GM23338 (cell line): ENCODE data around the gene CACNG6.

Experiments used
- EZH2 ChIP-seq: fragments of 200-600 bp; sonication (generic); IDR thresholded peaks from one replicate; pipeline ENCODE4 v1.8.0; 2017; ENCODE audit warnings: antibody characterized with exemption, mild to moderate bottlenecking, low read depth; ENCODE audit not compliant: unreplicated experiment
- POLR2AphosphoS5 ChIP-seq: IDR thresholded peaks from 2 replicates; pipeline ENCODE4 v1.6.1; 2016; ENCODE audit warnings: antibody characterized with exemption, low read depth
- TF ChIP-seq, protein P1 (sequence below), 2 experiments: fragments of 200-600 bp in 1 of 2; sonication (generic) in 1 of 2; conservative IDR thresholded peaks; 2 replicates each; pipeline versions ENCODE4 v1.5.1 to v1.6.1; 2016 to 2017; ENCODE audit warnings: antibody characterized with exemption in 2 of 2, low read depth in 2 of 2, mild to moderate bottlenecking in 2 of 2, moderate library complexity in 1 of 2

DNA sequence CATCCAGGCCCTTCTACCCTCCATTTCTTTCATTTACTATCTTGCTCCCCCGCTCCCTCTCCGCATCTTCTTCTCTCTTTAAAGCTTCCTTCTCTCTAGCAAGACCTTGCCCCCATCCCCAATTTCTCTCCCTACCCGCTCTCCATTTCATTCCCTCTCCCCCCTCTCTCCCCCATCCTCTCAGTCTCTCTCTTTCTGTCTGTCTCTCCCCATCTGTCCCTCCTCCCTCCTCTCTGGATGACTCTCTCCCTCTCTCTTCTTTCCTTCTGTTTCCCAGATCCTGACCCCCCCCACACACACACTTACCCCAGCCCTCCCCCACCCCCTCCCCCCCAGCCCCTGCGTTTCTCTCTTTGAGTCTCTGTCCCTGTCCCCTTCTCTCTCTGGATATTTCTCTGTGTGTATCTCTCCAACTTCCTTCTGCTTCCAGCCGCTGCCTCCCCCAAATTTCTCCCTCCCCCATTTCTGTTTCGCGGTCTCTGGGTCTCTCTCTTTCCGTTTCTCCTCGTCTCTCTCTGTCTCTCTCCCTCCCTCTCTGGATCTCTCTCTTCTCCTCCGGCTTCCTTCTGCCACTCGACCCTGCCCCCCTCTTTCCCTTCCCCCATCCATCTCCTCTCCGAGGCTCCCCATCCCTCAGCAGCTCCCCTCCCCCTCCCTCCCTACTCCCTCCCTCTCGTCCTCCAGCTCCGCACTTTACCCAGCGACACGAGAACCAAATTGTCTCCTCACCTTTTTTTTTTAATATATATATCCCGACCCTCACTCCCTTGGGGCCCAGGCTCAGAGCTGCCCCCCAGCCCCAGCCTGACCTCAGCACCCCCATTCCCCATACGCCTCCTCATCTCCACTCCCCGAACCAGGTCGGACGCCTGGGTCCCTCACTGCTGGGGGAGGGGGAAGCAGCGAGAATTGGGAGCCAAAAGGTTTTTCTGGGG is 32.3 kb upstream of the CACNG6 start:
- TF ChIP-seq, protein P1, sequence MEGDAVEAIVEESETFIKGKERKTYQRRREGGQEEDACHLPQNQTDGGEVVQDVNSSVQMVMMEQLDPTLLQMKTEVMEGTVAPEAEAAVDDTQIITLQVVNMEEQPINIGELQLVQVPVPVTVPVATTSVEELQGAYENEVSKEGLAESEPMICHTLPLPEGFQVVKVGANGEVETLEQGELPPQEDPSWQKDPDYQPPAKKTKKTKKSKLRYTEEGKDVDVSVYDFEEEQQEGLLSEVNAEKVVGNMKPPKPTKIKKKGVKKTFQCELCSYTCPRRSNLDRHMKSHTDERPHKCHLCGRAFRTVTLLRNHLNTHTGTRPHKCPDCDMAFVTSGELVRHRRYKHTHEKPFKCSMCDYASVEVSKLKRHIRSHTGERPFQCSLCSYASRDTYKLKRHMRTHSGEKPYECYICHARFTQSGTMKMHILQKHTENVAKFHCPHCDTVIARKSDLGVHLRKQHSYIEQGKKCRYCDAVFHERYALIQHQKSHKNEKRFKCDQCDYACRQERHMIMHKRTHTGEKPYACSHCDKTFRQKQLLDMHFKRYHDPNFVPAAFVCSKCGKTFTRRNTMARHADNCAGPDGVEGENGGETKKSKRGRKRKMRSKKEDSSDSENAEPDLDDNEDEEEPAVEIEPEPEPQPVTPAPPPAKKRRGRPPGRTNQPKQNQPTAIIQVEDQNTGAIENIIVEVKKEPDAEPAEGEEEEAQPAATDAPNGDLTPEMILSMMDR (conservative IDR thresholded peaks at IDR 0.05; ENCODE audit: low read depth in 2 of 2): no peak
- peak; percentile 41; the same call in 1 of the 2 replicates for TF ChIP-seq POLR2AphosphoS5
- TF ChIP-seq EZH2: no peak
